DMS79 treated with DMSO at 0.1 percent for 48 hours (cell line): ENCODE measurements around the gene OR5M3.

Source experiments
- DNase-seq: peaks from one replicate; lab custom pipeline; 2025; lab: John Stamatoyannopoulos, UW

Gene OR5M3

GRCh38 chr11:56473252-56473651, at the start of gene OR5M3:
TSS of gene OR5M3 (minus strand) at chr11:56473352. CDS start at chr11:56470497, 2,855 bp downstream.
- no peak for DNase-seq

DNA sequence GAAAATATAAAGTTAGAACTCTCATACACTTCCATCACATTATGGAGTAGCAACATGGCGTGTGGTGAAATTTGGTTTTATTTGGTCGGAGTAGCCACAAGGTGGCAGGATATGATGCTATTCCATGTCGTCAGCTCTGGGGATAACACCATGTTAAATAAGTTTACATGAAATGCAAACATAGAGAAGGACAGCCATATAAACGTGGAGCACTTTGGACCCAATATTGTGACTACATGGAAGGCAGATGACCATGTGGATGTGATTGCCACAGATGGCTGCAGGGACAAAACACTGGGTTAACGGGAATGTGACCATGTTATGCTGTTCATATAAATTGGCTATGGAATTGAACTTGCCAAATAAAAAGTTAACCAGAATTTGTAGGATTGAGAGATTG, 48.9 kb upstream of the OR5M3 start:
- DNase-seq, result no peak

- no peak for DNase-seq
Observed at GRCh38 chr11:56513280-56513679, 40.1 kb upstream of the OR5M3 start.

GRCh38 chr11:56509439-56509838, 36.3 kb upstream of the OR5M3 start:
- DNase-seq, result no peak

GRCh38 chr11:56497010-56497409, 23.9 kb upstream of the OR5M3 start:
- no peak for DNase-seq

DNA sequence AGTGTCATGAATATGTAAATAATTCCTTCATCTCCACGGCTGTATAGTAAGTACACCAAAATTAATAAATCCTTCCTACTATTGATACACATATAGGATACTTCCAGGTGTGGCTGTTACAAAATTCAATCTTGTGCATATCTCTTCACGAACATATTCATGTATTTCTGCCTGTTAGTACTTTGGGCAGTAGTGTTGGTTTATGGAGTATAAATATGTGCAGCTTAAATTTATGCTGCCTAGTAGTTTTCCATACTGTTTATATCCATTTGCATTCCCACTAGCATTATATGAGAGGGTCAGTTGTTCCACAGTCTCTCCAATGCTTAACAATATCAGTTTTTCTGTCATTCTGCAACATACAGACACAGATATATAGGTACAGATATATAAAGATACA, 22.0 kb upstream of the OR5M3 start:
- DNase-seq, result no peak

DNA sequence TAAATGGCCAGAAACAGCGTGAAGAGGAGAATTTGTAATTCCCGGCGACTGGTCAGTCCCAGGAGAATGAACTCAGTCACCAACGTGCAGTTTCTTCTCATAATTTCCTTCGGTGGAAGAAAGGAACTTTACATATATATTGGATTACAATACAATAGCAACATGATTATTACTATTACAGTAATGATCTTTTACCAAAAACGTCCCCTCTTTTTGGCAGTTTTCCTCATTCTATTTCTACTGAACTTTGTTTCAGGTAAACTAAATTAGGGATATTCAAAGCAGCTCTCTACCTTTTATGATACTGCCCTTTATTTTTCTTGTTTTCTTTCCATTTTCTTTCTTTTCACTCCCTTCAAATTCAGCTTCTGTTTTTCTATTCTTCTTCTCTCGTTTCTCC, 18.1 kb upstream of the OR5M3 start, which contains the start of gene OR5M8:
TSS of gene OR5M8 (minus strand) at position 101 of the 400 bp plus-strand sequence. CDS start at position 101, 0 bp downstream.
- no peak for DNase-seq

GRCh38 chr11:56486801-56487200, 13.6 kb upstream of the OR5M3 start:
- DNase-seq, result no peak

GRCh38 chr11:56474729-56475235, 1.6 kb upstream of the OR5M3 start:
- DNase-seq, result no peak

GRCh38 chr11:56457076-56457475, 16.1 kb downstream of the OR5M3 start:
- DNase-seq, result no peak

GRCh38 chr11:56453521-56453920, 19.6 kb downstream of the OR5M3 start:
- DNase-seq, result no peak
